Germinal center (tissue), 1 donor: ENCODE measurements around the gene POLN.

Experiments used
- DNase-seq: peaks from one replicate; pipeline ENCODE4 v3.0.0; 2012; ENCODE audit warnings: mixed read lengths, low spot score

POLN gene

DNA sequence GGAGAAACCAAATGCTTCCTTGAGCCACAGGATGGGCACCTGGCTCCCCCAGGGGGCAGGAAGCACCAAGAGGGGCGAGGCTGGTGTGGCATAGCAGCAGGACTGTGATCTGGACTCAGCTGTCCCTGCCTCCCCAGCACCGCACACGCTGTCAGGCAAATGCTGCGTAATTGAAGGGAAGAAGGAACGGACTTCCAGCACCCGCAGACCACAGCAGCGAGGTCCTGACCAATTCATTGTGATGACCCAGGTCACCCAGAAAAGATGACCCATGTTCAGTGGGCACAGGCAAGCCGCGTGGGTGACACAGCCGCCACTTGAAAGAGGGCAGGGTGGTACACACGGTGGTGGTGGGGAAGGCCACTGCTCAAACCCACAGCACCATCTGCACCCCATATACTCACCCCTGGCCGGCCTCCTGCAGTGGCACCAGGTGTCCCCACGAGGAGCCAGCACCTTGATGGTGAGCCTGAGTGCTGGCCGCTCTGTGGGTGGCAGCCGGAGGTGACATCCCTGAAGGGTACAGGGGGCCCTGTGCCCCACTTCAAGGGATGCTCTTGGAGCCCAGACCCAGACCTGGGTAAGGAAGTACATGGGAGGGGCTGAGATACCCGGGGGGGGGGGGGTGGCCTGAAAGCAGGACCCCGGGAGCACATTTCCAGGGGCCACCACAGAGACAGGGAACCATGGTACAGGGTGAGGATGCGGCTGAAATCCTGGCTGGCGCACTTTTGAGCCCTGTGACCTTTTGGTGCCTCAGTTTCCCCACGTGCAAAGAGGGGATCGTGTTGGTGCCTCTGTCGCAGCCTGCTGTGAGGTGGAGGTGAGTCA lies 171.3 kb downstream of the POLN start:
- DNase-seq, result no peak

GRCh38 chr4:2069986-2070385 lies 171.9 kb downstream of the POLN start:
- no peak for DNase-seq

- DNase-seq, result no peak
These were observed 172.6 kb downstream of the POLN start for GRCh38 chr4:2069161-2069971.

DNA sequence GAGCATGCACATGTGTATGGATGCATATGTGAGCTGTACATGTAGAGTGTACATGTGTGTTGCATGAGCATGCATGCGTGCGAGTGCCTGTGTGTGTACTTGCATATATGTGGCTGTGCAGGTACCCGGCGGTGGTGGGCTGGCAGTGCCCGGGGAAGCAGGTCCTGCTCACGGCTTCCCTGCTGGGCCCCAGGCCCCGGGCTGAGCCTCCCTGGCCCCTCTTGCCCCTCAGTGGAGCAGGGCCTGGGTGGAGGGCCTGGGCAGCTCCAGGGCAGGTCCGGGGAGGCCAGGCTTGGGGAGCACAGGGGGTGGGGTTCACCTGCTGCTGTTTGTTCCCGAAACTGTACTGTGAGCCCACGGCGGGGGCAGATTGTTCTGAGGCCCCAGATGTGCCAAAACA lies 173.4 kb downstream of the POLN start:
- no peak for DNase-seq

- DNase-seq, result no peak
These were observed 173.8 kb downstream of the POLN start for GRCh38 chr4:2068198-2068470.

- DNase-seq, result no peak
These were observed 174.3 kb downstream of the POLN start for GRCh38 chr4:2067446-2068197.

GRCh38 chr4:2066571-2067445 lies 175.1 kb downstream of the POLN start:
- DNase-seq, result no peak

- DNase-seq, result no peak
These were observed 175.8 kb downstream of the POLN start for GRCh38 chr4:2066011-2066551.

GRCh38 chr4:2065106-2065930 lies 176.6 kb downstream of the POLN start:
- DNase-seq, result no peak

DNA sequence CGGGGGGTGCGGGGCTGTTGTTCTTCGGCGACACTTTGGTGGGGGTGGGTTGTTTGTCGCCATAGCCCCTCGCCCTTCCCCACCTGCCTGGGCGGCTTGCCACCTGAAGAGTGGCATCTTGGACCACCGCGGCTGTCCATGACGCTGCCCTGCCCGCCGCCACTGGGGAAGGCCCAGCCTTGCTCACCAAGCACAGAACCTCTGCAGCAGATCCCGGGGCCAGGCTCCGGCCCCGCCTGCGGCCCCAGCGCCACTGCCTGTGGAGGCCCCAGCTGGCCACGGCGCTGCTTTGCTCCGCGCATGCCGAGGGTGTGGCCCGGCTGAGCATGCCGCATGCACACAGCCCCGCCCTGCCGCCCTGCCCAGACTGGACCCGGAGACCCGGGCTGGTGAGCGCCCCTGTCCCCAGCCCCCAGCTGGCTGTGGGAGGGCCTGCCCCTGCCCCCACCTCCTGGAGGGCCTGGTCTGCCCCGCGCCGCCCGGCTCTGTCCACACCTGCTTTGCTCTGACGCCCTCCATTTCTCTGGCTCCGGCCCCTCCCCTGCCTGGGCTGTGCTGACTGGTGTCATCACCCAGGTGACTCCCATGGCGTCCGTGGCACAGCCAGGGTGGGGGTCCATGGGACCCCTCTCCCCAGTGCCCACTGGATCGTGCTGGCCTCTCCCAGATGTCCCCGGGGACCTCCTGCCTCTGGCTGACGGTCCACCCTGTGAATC lies 177.5 kb downstream of the POLN start:
- DNase-seq, result no peak

DNA sequence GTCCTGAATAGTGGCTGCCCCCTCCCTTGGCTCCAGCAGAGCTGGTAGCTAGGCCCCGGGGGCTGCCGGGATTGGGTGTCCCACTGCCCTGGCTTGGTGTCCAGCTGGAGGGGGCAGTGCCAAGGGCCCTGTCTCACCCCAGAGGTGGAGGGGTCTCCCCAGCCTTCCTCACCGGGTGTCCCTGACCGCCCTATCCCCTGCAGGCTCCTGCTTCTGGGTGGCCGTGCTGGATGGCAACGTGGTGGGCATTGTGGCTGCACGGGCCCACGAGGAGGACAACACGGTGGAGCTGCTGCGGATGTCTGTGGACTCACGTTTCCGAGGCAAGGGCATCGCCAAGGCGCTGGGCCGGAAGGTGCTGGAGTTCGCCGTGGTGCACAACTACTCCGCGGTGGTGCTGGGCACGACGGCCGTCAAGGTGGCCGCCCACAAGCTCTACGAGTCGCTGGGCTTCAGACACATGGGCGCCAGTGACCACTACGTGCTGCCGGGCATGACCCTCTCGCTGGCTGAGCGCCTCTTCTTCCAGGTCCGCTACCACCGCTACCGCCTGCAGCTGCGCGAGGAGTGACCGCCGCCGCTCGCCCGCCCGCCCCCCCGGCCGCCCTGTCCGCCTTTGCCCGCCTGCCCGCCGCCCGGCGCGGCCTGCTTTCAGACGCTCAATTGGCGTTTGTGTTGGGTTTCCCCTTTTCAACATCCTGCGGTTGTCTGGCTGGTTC lies 178.2 kb downstream of the POLN start:
- DNase-seq, result no peak

- no peak for DNase-seq
These were observed 179.0 kb downstream of the POLN start for GRCh38 chr4:2062808-2063524.

DNA sequence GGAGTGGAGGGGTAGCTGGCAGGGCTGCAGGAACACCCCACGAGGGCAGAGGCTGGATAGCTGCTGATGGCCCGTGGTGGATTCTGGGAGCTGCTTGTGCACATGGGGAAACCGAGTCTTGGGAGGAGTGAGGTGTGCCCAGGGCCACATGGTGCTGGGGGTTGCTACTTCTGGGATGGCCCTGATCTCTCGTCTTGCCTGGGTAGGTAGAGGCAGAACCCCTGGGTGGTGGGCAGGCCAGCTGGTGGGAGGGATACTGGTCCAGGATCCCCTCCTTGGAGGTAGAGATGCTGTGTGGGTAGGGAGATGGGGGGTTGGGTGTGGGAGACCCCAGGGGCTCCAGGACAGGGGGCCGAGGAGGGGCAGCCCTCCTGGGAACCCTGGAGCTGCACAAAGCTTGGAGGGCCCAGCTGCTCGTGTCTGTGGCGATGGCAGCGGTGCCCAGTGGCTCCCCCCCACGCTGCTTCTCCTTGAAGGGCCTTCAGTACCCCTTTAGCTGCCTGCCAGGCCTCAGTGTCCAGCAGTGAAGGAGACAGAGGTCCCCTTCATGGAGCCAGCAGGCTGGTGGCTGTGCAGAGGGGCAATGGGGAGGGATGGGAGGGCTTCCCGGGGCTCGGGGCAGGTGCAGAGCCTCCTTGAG lies 179.6 kb downstream of the POLN start:
- DNase-seq, result no peak

DNA sequence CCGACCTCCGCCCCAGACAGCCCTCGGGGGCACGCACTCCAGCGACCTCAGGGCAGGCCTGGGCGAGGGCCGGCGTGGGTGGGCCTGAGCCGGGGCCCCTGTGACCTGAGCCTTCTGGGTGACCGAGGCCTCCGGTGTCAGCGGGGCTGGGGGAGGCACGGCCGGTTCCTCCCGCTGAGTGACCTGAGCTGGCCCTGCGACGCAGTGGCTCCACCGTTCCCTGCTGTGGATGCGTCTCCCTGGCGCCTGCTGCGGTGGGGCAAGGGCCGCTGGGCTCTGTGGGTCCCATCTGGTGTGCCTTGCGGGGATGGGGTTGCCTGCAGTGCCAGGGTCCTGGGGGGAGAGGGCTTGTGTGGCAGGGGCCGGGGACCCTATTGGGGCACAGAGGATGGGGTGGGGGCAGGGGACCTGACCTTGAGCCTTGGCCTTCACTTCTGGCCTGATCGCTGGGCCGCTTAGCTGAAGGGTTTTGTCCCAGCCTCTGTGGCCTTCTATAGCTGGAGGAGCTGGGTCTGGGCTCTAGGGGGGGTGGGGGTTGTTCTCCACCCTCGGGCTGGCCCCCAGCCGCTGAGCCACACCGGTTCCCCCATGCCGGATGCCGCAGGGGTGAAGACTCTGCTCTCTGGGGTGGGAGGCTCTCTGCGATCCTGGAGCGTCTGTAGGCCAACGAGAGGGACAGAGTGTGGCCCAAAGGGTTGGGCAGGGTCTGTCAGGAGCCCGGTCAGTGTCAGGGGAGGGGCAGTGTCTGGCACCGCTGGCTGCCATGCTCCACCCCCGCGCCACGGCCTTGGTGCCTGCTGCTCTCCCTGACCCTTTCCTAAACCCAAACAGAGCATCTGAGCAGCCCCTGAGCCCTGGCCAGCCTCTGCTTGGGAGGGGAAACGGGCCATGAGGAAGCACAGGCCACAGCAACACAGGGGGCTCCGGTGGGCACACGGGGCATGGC lies 180.5 kb downstream of the POLN start:
- DNase-seq, result no peak

GRCh38 chr4:2060611-2061185 lies 181.2 kb downstream of the POLN start:
- DNase-seq, result no peak

GRCh38 chr4:2059726-2060602 lies 182.0 kb downstream of the POLN start:
- DNase-seq, result no peak
